SH-SY5Y (cell line): ENCODE data around the gene UTS2.

Experiments used
- GATA2 ChIP-seq: IDR thresholded peaks from 2 replicates; pipeline ENCODE4 v1.6.1; 2011; ENCODE audit warnings: mild to moderate bottlenecking, low read depth, low read length
- GATA3 ChIP-seq: IDR thresholded peaks from 2 replicates; pipeline ENCODE4 v1.6.1; 2011; ENCODE audit warnings: low read depth, mild to moderate bottlenecking, low read length, moderate library complexity

- TF ChIP-seq GATA3 (no peak), GATA2 (no peak)
These were observed 40.8 kb upstream of the UTS2 start for GRCh38 chr1:7893529-7894180.
